Measurements from ENCODE around the gene GALT.

Gene GALT

DNA sequence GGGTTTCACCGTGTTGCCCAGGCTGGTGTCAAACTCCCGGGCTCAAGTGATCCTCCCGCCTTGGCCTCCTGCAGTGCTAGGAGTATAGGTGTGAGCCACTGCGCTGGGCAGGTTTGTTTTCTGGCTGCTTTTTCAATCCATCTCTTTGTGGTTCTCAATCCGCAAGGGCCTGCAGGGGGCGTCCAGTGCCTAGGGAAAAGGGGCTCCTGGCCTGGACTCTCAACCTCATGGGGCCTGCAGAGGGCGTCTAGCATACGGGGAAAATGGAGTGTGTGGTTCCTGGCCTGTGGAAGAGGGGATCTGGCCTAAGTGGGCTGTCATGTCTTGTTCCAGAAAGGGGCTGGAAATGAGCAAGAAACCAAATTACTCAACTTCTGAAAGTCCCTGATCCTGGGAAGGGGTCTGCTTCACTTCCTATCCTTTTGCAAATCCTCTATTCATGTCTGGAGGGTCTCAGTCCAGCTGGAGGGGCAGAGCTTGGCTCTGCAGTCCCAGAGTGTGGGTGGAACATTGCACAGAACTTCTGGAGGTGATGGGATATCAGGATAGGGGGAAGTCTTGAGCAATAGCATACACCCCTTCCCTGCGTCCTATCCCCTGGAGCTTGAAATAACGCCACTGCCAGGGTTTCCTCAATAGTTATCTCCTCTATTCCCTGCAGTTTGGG, 28.7 kb downstream of the GALT start:
- H3K27me3 ChIP-seq, result no peaks in the 10 kb centered on the region
- no peaks in the 10 kb centered on the region for H3K9me3 ChIP-seq
- H3K36me3 ChIP-seq, result no peaks in the 10 kb centered on the region
- TF ChIP-seq, protein P1, sequence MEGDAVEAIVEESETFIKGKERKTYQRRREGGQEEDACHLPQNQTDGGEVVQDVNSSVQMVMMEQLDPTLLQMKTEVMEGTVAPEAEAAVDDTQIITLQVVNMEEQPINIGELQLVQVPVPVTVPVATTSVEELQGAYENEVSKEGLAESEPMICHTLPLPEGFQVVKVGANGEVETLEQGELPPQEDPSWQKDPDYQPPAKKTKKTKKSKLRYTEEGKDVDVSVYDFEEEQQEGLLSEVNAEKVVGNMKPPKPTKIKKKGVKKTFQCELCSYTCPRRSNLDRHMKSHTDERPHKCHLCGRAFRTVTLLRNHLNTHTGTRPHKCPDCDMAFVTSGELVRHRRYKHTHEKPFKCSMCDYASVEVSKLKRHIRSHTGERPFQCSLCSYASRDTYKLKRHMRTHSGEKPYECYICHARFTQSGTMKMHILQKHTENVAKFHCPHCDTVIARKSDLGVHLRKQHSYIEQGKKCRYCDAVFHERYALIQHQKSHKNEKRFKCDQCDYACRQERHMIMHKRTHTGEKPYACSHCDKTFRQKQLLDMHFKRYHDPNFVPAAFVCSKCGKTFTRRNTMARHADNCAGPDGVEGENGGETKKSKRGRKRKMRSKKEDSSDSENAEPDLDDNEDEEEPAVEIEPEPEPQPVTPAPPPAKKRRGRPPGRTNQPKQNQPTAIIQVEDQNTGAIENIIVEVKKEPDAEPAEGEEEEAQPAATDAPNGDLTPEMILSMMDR (IDR thresholded peaks at IDR 0.05; ENCODE audit: low read depth, low read length), result peak; percentile 99
- H3K4me3 ChIP-seq (ENCODE audit: low read depth, low read length), result no peak overlapping the region
- peak; percentile 94 for DNase-seq
- no peaks in the 10 kb centered on the region for H3K4me1 ChIP-seq

DNA sequence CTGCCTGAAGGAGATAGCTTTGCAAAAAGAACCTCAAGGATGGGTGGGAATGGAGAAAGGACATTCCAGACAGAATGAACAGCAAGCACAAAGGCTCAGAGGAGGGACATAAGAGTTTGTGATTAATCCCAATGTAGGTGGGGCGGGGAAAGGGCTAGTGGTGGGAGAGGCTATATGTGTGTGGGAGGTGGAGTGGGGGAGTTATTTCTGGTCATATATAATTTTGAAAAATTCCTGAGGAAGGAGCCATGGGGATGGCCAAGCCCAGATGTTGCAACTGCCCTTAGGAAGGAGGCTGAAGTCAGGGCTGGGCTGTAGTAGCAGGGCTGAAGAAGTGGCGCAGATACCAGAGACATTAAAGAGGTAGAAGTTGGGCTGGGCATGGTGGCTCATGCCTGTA, 29.4 kb downstream of the GALT start:
- no peaks in the 10 kb centered on the region for H3K27me3 ChIP-seq
- no peaks in the 10 kb centered on the region for H3K9me3 ChIP-seq
- DNase-seq, result no peak
- H3K4me3 ChIP-seq (ENCODE audit: low read depth, low read length), result no peak overlapping the region
- H3K4me1 ChIP-seq, result no peaks in the 10 kb centered on the region
- TF ChIP-seq, protein P1 (IDR thresholded peaks at IDR 0.05; ENCODE audit: low read depth, low read length), result no peak
- H3K36me3 ChIP-seq, result no peaks in the 10 kb centered on the region

DNA sequence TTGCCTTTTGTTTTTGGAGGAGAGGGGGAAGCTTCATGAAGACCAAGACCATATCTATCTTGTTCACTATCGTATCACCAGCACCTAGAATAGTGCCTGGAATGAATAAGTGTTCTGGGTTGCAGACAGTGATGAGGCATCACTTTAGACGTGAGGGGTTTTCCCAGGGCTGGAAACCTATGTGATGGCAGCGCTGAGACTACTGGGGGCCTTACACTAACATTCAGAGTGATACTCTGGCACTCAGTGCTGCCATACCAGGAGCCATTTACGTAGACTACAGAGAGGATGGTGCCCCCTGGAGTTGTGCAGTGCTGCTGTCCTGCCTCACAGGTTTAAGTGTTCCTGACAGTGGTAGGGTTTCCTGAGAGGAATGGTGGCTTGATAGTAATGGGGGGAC, 37.7 kb downstream of the GALT start:
- no peaks in the 10 kb centered on the region for H3K27me3 ChIP-seq
- H3K4me1 ChIP-seq, result no peaks in the 10 kb centered on the region
- no peak for DNase-seq
- H3K9me3 ChIP-seq, result no peaks in the 10 kb centered on the region
- H3K4me3 ChIP-seq (ENCODE audit: low read depth, low read length), result no peak overlapping the region
- TF ChIP-seq, protein P1 (IDR thresholded peaks at IDR 0.05; ENCODE audit: low read depth, low read length), result no peak
- no peaks in the 10 kb centered on the region for H3K36me3 ChIP-seq

DNA sequence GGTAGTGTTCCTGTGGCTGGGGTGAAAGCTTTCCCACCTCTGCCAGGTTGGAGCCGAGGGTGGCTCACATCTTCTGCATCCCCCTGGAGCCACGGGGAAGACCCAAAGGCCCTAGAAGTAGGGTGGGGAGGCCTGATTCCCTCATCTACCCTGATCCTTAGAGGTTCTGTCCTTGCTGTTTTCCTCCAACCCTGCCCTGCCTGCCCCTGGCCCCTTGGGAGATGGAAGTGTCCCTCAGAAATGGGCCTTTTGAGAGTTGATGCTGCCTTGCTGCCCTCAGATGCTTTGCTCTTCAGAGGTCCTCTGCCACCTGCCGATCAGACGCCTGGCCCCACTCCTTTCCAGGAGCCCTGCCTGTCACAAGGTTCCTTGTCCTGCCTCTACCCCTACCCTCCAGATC, 38.3 kb downstream of the GALT start:
- Histone ChIP-seq H3K9me3 (no peaks in the 10 kb centered on the region), H3K36me3 (no peaks in the 10 kb centered on the region), H3K4me1 (no peaks in the 10 kb centered on the region), H3K27me3 (no peaks in the 10 kb centered on the region), H3K4me3 (ENCODE audit: low read depth, low read length) (no peak overlapping the region)
- TF ChIP-seq, protein P1 (IDR thresholded peaks at IDR 0.05; ENCODE audit: low read depth, low read length), result no peak
- no peak for DNase-seq

GRCh38 chr9:34685591-34685990, 39.1 kb downstream of the GALT start:
- no peaks in the 10 kb centered on the region for H3K27me3 ChIP-seq
- TF ChIP-seq, protein P1 (IDR thresholded peaks at IDR 0.05; ENCODE audit: low read depth, low read length), result no peak
- no peak for DNase-seq
- H3K4me1 ChIP-seq, result no peaks in the 10 kb centered on the region
- no peak overlapping the region for H3K4me3 ChIP-seq (ENCODE audit: low read depth, low read length)
- no peaks in the 10 kb centered on the region for H3K36me3 ChIP-seq
- no peaks in the 10 kb centered on the region for H3K9me3 ChIP-seq

DNA sequence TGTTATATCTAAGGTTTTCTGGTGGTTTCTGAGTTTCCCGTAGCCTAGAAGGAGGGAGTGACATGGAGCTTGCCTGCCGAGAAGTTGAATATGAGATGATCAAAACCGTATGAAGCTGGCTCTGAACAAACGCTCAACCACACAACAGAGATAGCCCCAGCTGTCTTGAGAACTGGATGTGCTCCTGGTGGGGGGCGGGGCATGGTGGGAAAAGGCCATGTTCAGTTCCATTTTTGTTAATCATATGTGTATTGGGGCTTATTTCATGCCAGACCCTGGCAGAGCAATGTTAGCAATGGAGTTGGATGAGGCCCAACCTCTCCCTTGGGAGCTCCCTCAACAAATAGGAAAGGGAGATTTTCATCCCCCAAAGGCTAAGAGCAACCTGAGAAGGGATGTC, 39.8 kb downstream of the GALT start:
- Histone ChIP-seq H3K27me3 (no peaks in the 10 kb centered on the region), H3K4me3 (ENCODE audit: low read depth, low read length) (no peak overlapping the region), H3K9me3 (no peaks in the 10 kb centered on the region), H3K36me3 (no peaks in the 10 kb centered on the region), H3K4me1 (no peaks in the 10 kb centered on the region)
- TF ChIP-seq, protein P1 (IDR thresholded peaks at IDR 0.05; ENCODE audit: low read depth, low read length), result no peak
- no peak for DNase-seq

Data from BE2C (cell line).